Measurements from ENCODE around the gene TEPSIN.

GRCh38 chr17:81198826-81199481 is 39.9 kb downstream of the TEPSIN start:
- TF ChIP-seq, protein P1, sequence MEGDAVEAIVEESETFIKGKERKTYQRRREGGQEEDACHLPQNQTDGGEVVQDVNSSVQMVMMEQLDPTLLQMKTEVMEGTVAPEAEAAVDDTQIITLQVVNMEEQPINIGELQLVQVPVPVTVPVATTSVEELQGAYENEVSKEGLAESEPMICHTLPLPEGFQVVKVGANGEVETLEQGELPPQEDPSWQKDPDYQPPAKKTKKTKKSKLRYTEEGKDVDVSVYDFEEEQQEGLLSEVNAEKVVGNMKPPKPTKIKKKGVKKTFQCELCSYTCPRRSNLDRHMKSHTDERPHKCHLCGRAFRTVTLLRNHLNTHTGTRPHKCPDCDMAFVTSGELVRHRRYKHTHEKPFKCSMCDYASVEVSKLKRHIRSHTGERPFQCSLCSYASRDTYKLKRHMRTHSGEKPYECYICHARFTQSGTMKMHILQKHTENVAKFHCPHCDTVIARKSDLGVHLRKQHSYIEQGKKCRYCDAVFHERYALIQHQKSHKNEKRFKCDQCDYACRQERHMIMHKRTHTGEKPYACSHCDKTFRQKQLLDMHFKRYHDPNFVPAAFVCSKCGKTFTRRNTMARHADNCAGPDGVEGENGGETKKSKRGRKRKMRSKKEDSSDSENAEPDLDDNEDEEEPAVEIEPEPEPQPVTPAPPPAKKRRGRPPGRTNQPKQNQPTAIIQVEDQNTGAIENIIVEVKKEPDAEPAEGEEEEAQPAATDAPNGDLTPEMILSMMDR (conservative IDR thresholded peaks at IDR 0.05 in 1 of 2, IDR thresholded peaks at IDR 0.05 in 1 of 2; ENCODE audit: extremely low read depth in 1 of 2, insufficient read depth in 1 of 2, low read depth in 1 of 2, low read length in 2 of 2) = no peak
- no peak for TF ChIP-seq EZH2 (IDR thresholded peaks at IDR 0.05; ENCODE audit: borderline replicate concordance, low read length)
